Progenitor cell of endocrine pancreas (in vitro differentiated cells): Measurements from ENCODE around the gene BSND. TPM values are rescaled to one million over a fixed set of nuclear protein-coding genes. Genes with fewer than 3 reads are reported as not detected.
"Not testable (repeated sequence)": the region's sequence is repeated elsewhere in the genome, so short reads cannot be mapped to it uniquely, and the experiment has no call there.

ENCODE experiments used
- DNase-seq: peaks from one replicate; pipeline ENCODE4 v3.0.0; 2021; ENCODE audit warnings: low spot score; ENCODE audit not compliant: unreplicated experiment
- H3K27ac Mint-ChIP-seq: 2 replicates; pipeline ENCODE4 v1.8.0; 2021; ENCODE audit warnings: mild to moderate bottlenecking, moderate library complexity, mixed read lengths
- H3K27me3 Mint-ChIP-seq: 2 replicates; pipeline ENCODE4 v1.8.0; 2021; ENCODE audit warnings: mixed read lengths
- H3K36me3 Mint-ChIP-seq: 2 replicates; pipeline ENCODE4 v1.8.0; 2022; ENCODE audit warnings: mixed read lengths; ENCODE audit not compliant: insufficient read depth
- H3K4me1 Mint-ChIP-seq: 2 replicates; pipeline ENCODE4 v1.8.0; 2021; ENCODE audit warnings: low read depth, mixed read lengths
- H3K4me3 Mint-ChIP-seq: 2 replicates; pipeline ENCODE4 v1.8.0; 2021; ENCODE audit warnings: low read depth, mild to moderate bottlenecking, moderate library complexity, mixed read lengths
- H3K9me3 Mint-ChIP-seq: 2 replicates; pipeline ENCODE4 v1.8.0; 2021; ENCODE audit warnings: low read depth, mixed read lengths
- CTCF ChIP-seq: fragments of 200-600 bp; sonication (generic); IDR thresholded peaks from one replicate; pipeline ENCODE4 v1.5.0; 2021; ENCODE audit warnings: antibody characterized with exemption, mild to moderate bottlenecking; ENCODE audit not compliant: unreplicated experiment
- total RNA-seq: library from RNA; stranded (reverse); gene quantifications from 2 replicates; pipeline ENCODE4 v1.2.1, GENCODE V29; 2021

BSND gene
- total RNA-seq, 1 donor from 2014 or later = not detected

- Mint-ChIP-seq H3K36me3 (no peaks in the 10 kb centered on the region), H3K9me3 (peaks cover 12% of the 10 kb centered on the region), H3K4me1 (no peaks in the 10 kb centered on the region), H3K27me3 (peaks cover 14% of the 10 kb centered on the region), H3K4me3 (no peak overlapping the region), H3K27ac (no peak overlapping the region)
- no peak for TF ChIP-seq CTCF
- no peak for DNase-seq
These were observed 35.9 kb upstream of the BSND start for GRCh38 chr1:54962612-54963395.

GRCh38 chr1:54963829-54964228, 34.9 kb upstream of the BSND start:
- not testable (repeated sequence) for H3K4me3 Mint-ChIP-seq, DNase-seq, H3K27ac Mint-ChIP-seq, H3K9me3 Mint-ChIP-seq, H3K4me1 Mint-ChIP-seq, H3K36me3 Mint-ChIP-seq
- H3K27me3 Mint-ChIP-seq = peaks cover 14% of the 10 kb centered on the region

GRCh38 chr1:54965624-54966340, 33.0 kb upstream of the BSND start:
- Mint-ChIP-seq H3K4me3 (no peak overlapping the region), H3K27ac (no peak overlapping the region), H3K9me3 (no peaks in the 10 kb centered on the region), H3K36me3 (no peaks in the 10 kb centered on the region), H3K27me3 (peaks cover 23% of the 10 kb centered on the region), H3K4me1 (no peaks in the 10 kb centered on the region)
- TF ChIP-seq CTCF = no peak
- no peak for DNase-seq

- Mint-ChIP-seq H3K4me3 (no peak overlapping the region), H3K27me3 (peaks cover 28% of the 10 kb centered on the region), H3K9me3 (no peaks in the 10 kb centered on the region), H3K4me1 (no peaks in the 10 kb centered on the region), H3K36me3 (no peaks in the 10 kb centered on the region), H3K27ac (no peak overlapping the region)
- DNase-seq = no peak
- TF ChIP-seq CTCF = no peak
These were observed 31.4 kb upstream of the BSND start for GRCh38 chr1:54967372-54967771.

GRCh38 chr1:54968551-54968950, 30.2 kb upstream of the BSND start:
- peaks cover 30% of the 10 kb centered on the region for H3K27me3 Mint-ChIP-seq
- TF ChIP-seq CTCF = no peak
- DNase-seq = no peak
- H3K27ac Mint-ChIP-seq = no peak overlapping the region
- H3K36me3 Mint-ChIP-seq = no peaks in the 10 kb centered on the region
- no peaks in the 10 kb centered on the region for H3K9me3 Mint-ChIP-seq
- no peaks in the 10 kb centered on the region for H3K4me1 Mint-ChIP-seq
- H3K4me3 Mint-ChIP-seq = no peak overlapping the region
